HG03469 (cell line): ENCODE measurements around the gene MGMT.

Experiments used
- ATAC-seq: cut with Tn5 transposase; IDR thresholded peaks from one replicate; pipeline ENCODE4 v1.9.1; 2021; ENCODE audit warnings: mild to moderate bottlenecking, moderate library complexity, moderate number of reproducible peaks; ENCODE audit not compliant: unreplicated experiment

MGMT gene

DNA sequence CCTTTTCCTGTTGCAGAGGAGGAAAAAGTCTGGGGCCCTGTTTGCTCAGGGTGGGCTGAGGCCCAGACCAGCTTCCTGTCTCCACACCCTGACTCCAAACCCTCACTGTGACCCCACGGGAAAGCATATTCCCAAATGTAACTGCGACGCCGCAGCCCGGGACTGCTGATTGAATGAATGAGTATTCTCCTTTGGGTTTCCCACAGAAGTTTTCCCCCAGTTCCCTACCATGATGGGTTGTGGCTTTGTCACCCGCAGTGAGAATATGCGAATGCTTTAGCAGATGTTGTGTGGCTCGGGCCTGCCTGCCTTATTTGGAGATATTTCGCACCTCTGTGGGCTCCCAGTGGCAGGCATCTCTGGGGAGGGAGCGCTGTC lies 50.6 kb downstream of the MGMT start:
- ATAC-seq, result no peak

DNA sequence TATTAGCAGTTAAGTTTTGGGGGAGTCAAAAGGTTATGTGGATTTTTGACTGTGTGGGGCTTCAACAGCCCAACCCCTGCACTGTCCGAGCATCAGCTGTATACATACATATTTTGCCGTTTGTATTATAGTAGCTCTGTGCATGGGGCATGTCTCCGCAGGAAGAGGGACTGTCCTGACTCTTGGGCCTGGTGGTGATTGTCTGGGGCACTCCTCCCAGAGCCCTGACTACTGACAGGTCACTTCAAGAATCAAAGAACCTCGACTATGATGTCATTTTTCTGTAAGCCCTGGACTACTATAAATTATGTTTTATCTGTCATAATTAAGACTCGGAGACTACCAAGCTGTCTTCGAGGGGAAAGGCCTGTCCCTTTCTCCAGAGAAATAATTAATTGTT lies 51.8 kb downstream of the MGMT start:
- no peak for ATAC-seq

DNA sequence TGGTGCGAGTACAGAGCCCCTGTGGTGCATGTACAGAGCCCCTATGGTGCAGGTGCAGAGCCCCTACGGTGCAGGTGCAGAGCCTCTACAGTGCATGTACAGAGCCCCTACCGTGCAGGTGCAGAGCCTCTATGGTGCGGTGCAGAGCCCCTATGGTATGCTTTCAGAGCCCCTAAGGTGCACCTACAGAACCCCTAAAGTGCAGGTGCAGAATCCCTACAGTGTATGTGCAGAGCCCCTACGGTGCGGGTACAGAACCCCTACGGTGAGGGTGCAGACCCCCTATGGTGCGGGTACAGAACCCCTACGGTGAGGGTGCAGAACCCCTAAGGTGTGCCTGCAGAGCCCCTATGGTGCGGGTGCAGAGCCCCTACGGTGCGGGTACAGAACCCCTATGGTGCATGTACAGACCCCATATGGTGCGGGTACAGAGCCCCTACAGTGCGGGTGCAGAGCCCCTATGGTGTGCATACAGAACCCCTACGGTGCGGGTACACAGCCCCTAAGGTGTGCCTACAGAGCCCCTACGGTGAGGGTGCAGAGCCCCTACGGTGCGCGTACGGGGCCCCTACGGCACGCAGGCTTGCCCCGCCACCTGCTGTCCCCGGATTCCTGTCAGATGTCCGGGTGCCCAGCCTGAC lies 53.5 kb downstream of the MGMT start:
- ATAC-seq, result no peak

DNA sequence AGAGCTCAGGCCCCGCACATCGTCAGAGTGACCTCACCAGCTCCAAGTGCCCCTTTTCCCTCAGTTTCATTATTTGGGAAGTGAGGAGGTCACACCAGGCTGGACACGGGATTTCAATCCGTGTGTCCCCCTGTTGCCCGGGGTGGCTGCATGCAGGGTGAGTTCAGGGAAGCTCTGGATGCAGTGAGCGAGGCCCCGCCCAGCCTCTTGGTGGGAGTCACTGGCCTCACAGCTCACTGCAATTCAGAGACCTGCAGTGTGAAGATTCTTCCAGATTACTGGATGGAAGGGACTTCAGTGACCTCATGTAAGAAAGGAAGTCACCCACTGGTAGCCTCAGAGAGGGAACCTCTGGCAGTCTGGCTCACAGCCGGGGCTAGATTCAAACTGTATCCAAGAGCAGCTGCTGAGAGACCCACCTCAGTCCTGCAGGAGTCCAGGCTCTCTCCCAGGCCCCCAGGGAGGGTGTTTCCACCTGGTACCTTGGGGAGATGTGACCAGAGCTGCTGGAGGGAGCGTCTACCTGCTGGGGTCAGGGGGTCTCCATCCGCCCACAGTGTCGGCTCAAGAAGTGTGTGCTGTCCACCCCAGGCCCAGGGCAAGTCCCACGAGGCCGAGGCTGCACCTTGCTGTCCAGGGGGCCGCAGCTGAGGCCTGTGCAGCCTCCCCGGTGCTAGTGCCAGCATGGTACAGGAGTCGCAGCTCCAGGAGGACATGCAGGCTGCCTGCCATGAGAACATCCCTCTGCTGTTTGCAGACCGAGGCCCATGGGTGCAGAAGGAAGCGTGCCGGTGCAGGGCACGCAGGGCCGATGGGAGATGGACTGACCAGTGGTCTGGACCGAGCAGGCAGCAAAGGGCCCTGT lies 54.4 kb downstream of the MGMT start:
- ATAC-seq, result no peak

DNA sequence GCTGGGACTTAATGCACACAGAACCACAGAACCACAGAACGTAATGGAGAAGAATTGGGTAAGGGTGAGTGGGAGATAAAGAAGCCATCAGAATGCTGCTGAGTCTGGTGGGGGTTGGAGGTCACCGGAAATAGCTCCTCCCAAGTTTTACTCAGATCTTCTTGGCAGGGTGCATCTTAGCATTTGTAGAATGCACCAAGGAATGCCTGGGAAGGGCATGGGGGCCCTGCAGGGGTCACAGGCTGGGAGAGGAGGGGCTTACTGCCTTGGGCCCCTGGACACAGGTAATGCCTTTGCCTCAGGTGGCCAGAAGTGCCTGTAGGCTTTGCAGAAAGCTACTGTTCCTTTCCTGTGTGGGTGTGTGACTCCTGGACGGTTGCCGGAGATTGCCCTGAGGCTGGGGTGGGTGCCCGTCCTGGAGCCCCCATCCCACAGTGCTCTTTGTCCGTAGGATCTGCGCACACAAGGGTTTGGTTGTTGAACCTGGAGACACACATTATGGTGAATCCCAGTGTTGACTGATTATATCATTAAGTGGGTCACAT lies 55.1 kb downstream of the MGMT start:
- ATAC-seq, result no peak

DNA sequence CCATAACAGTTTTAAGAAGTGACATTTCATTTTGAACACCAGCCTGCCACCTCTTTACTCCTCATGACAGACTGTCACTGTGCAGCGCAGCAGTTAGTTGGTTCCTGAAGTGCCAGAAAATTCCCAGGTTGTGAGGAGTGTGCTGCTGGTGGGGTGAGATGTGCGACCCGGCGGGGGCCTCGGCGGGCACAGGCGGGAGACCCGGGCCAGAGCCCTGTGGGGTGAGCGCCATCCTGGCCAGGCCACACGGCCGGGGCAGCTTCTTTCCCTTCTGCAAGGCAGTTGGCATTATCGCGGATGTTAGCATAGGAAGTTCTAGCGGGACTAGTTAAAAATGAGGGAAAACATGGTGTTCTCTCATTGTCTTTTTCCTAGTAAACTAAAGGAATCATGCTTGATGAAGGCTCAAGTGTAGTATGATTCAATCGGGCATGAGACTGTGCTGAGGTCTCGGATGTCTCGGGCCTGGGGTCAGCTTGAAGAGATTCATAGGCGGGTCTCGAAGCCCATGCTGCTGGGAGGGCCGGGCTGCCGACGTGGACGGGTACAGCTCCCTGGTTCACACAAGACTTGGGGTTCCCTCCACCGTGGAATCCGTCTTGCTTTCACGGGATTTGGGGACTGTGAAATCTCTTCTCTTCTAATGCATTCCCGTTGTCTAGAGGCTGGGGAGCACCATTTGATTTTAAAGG lies 56.1 kb downstream of the MGMT start:
- ATAC-seq, result no peak

DNA sequence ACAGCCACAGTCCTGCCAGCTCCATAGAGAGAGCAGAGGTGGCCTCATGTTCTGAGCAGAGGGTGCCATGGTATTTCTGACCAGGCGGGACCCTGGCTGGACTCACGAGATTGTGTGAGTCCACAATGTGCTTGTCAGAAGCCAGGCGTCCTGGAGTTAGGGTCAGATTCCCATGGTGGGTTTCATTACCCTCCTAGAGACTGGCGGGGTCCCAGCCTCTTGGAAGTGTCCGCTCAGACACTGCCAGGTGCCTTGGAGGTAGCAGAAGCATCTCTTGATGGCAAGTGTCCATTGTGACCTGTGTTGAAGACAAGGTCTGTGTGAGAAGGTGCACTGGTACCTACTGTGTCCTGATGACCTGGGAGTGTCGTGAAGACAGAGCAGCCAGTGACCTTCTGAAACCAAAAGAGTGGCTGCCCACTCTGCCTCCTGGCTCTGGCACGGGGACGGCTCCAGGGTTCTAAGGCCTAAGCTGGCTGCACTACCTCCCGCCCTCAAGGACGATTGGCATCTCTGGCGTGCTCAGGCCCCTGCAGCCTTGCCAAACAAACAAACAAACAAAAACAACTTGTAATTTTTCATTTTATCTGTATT lies 56.8 kb downstream of the MGMT start:
- ATAC-seq, result no peak

DNA sequence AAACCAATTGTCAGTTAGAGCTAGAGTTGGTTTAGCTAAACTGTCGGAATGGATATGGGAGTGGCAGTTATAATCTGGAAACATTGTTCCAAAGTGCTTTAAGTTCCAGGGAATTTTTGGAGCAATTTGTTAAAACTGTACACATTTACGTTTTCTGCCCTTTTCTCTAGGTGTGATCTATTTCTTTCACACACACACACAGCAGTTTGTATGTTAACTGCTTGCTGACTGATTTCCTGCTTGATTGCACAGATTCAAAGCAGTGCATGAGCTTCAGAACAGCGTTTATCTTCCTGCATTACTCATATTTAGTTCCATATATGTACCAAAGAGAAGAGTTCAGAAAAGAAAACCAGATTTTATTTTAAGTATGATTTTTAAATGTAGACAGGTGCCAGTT lies 57.9 kb downstream of the MGMT start:
- no peak for ATAC-seq

DNA sequence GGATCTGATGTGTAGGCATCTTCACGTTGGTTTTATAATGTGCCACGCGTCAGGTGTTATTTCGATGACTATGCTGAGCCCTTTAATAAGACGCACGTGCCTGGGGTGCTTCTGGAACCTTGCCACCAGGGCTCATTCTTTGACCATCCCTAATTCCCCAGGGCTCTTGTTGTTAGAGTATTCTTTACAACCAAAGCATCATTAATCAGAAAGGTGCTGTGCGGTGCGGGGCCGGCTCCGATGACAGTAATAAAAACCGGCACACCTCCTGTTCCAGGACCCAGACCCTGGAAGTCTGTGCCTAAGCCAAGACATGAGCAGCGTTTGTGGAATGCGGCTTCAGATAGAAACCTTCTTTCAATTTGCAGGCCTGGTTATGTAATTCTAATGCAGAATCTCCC lies 58.4 kb downstream of the MGMT start:
- no peak for ATAC-seq

DNA sequence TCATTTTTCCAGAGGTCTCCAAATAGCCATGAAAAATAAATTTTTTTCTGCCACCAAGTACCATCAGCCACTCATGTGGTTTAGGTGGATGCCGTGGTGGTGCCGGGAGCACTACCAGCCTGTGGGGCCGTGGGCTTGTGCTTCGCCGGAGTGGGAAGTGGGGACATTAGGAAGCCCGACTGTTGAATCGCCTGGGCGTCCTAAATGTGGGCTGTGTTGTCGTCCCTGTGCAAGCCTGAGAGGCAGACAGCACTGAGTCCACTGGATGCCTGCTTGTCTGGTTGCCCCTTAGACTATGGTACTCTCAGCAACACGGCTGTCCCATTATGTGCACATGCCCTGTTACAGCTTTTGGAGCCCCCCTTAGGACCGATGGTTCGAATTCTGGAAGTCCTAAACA lies 59.9 kb downstream of the MGMT start:
- ATAC-seq, result no peak

DNA sequence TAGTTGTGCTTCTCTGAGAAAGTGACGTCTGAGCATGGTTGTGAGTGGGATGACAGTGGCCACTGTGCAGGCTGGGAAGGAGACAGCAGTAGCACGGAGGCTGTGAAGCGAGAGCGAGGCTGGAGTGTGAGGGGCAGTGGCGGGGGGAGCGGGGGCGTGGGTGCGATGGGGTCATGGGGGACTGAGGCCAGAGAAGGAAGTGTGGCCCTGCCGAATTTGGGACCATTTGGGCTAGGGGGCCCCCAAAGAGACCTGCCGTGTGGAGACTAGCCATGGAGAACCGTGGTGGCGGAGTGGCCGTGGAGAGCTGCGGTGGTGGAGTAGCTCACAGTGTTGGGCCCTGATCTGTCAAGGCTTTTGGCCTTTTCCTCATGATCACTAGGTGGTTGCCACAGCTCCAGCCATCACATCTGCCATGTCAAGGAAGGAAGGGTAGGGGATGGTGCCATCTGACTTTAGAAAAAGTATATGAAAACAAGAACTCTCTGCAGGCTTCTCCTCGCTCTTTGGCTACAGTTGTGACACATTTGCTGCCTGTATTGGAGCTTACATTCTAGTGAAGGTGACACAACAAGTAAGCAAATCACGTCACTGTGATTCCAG lies 61.4 kb downstream of the MGMT start:
- ATAC-seq, result no peak

DNA sequence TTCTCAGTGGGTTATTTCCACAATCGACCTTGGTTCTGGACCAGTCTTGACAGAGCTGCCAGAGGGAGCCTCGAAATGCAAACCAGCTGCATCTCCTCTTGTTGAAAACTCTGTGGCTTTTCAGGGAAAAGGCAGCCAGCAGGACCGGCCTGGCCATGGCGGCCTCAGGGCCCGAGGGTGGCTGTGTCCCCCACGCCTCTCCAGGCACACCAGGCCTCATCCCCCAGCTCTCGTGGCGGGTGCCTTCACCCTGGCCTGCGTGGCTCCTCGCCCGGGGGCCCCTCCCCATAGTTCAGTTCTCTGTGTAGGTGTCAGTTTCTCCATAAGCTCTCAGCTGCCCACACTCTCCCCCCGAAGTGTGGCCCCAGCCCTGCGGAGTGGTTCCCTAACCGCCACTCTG lies 63.5 kb downstream of the MGMT start:
- no peak for ATAC-seq

DNA sequence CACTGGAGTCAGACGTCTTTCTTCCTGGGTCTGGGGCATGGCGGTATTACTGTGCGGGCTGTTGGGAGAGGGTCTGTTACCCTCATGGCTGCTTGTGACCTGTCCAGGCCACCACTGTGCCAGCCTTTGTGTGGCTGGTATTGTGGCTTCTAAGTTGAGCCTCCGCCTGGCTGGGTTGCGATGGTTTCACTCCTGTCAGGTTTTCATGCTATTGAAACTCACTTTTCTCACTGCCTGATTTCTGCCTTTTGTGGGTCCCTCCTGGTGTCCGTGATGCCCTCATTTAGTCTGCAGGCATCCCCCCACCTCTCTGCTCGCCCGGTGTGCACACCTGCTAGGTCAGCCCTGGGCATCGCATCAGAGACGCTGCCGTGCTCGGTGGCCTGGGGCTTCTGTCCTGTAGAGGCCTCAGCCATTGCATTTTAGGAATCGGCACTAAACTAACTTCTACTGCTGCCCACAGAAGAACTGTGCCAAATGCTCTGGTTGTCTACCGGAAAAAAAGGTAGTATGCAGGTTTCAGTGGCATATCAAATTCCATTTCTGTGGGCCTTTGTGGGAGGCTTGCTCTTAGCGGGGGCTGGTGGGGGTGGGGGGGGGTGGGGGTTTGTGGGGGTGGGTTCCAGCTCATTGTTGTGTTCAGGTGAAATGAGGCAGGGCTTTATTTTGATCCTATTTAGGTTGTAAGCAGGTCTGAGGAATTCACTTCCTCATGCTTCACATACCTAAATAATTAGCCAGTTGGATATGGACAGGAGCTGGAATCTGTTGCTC lies 64.3 kb downstream of the MGMT start:
- no peak for ATAC-seq

DNA sequence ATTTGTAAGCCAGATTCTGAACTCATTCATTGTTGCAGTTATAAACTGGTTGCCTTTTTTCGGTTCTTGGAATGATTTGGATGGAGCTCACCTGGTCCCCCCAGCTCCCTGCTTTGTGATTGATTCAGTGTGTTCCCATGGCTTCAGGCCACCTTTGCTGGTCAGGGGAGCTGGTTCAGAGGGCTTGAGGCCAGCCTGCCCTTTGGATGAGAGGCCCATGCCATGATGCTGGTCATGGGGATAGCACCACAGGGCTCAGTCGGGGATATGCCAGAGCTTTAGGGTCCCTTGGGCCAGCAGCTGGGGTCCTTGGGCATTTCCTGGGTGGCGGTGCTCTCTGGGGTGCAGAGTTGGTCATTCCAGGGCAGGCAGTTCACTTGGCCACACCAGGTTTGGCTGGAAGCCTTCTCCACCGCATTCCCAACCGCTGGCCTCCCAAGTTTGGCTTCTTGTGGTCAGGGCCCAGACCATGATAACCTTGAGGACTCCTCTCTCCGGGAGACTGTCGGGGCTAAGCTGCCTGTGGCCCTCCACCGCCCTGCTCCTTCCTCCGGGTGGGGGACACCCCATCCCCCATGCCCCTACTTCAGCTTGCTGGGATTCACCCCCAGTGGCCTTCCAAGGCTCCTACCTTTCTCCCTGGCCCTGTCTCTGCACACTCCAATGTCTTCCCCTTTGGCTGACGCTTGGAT lies 65.1 kb downstream of the MGMT start:
- ATAC-seq, result no peak

DNA sequence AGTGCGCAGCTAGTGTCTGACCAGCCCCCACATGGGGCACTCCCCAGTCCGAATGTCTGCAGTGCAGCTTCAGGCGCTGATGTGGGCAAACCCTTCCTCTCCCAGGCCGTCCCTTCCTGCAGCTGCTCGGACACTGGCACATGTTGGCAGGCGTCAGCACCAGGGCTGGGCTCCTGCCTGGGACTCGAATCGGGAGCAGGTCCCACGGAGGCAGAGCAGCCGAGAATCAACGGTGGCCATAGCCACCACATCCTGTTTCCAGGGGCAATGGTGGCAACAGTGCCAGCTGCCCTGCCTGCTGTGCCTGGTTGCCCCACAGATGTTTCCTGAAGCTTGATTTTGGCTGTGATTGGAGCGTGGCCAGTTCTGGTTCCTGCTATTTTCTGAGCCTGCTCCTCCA lies 65.8 kb downstream of the MGMT start:
- ATAC-seq, result no peak

DNA sequence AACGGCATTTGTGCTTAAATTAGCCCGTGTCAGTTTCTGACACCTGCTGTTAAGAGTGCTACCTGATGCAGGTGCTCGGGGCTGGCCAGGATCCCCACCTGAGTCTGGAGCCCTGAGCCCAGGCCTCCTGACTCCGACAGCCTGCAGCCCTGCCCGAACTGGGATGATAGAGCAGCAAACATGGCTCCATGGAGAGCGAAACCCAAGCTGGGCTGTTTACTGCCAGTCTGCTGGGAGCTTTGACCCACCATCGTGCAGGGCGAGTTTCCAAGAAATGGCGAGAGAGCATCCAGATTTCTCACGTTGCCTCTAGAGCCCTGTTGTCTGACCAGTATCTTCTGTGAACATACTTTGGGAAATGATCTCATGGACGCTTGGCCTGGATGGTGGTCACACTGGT lies 66.2 kb downstream of the MGMT start:
- ATAC-seq, result no peak

DNA sequence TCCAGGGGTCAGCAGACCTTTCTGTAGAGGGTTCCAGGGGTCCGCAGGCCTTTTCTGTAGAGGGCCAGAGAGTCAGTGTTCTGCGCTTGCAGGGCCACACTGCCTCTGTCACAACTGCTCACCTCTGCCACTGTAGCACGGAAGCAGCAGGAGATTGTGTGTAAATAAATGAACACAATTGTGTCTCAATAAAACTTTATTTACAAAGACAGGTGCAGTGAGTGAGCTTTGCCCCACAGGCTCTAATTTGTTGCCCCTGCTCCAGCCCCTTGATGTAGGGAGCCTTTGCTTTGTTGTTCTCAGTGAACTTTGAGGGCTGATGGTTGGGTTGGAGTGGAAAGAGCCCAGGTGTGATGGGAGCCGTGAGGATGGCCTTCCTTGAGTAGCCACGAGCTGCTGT lies 67.8 kb downstream of the MGMT start:
- ATAC-seq, result no peak

DNA sequence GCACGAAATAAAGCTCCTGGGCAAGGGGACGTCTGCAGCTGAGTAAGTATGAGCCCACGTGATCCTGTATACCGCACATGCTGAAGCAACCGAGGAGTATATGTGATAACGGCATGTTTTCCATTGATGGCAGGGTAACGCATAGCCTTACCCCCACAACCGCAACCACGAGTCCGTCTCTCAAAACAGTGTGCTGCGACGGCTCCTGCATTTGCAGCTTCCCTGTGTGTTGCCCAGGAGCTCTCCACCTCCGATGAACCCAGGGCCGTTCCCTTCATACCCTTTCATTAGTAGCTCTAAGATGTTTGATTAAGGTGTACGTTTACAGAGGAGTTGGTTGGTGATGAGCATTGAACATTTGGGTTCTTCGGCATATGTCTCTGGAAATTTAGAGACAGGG lies 69.3 kb downstream of the MGMT start:
- ATAC-seq, result no peak

DNA sequence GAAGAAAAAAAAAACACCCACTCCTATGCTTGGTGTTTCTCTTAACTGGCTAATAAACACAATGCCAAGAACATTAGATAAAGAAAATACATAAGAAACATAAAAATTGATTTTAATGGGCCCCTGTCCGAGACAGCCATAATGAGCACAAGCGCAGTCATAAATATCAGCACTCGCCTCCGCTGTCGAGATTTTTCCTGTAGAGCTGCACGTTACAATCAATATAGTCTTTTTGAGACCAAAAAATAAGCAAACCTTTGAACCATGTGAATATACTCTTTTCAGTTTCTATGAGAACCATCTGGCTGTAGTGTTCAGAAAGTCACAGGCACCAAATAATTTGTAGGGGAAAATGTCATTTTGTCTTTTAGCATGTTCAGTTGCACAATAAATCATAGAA lies 70.1 kb downstream of the MGMT start:
- ATAC-seq, result no peak

DNA sequence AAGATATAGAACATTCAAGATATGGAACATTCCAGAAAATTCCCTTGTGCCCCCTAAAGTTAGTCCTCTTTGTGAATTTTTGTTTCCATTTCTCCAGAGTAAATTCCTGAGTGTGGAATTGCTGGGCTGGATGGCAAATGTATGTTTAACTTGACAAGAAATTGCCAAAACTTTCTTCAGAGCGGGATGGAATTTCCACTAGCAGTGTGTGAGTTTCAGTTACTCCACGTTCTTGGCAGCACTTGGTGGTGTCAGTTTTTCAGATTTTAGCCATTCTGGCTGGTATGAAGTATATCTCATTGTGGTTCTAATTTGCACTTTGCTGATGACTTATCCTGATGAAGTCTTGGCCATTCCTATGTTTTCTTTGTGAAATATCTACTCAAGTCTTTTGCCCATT lies 71.2 kb downstream of the MGMT start:
- ATAC-seq, result no peak
